Neuronal stem cell (in vitro differentiated cells): ENCODE data around the gene HP1BP3.

ENCODE experiments used
- DNase-seq: peaks from one replicate; pipeline ENCODE4 v3.0.0-alpha.2; 2013; ENCODE audit warnings: low spot score
- H2AFZ ChIP-seq: one replicate; pipeline ENCODE4 v1.6.1; 2013; ENCODE audit warnings: mild to moderate bottlenecking, low read length, inconsistent platforms
- H2AK5ac ChIP-seq: 2 replicates; pipeline ENCODE4 v1.6.1; 2013; ENCODE audit warnings: low read depth, mild to moderate bottlenecking, inconsistent platforms, low read length, moderate library complexity, mixed read lengths
- H2BK120ac ChIP-seq: 2 replicates; pipeline ENCODE4 v1.6.1; 2013; ENCODE audit warnings: low read depth, mild to moderate bottlenecking, inconsistent platforms, low read length, moderate library complexity, mixed read lengths
- H2BK12ac ChIP-seq: one replicate; pipeline ENCODE4 v1.6.1; 2013; ENCODE audit warnings: low read length, inconsistent platforms
- H2BK15ac ChIP-seq: 2 replicates; pipeline ENCODE4 v1.6.1; 2013; ENCODE audit warnings: mild to moderate bottlenecking, low read length, inconsistent platforms, mixed read lengths
- H2BK5ac ChIP-seq: one replicate; pipeline ENCODE4 v1.6.1; 2013; ENCODE audit warnings: inconsistent platforms, mild to moderate bottlenecking, low read length, moderate library complexity
- H3K14ac ChIP-seq: one replicate; pipeline ENCODE4 v1.6.1; 2013; ENCODE audit warnings: low read length, inconsistent platforms
- H3K18ac ChIP-seq: 2 replicates; pipeline ENCODE4 v1.6.1; 2013; ENCODE audit warnings: low read length, inconsistent platforms
- H3K23ac ChIP-seq: 2 replicates; pipeline ENCODE4 v1.6.1; 2013; ENCODE audit warnings: low read depth, mild to moderate bottlenecking, mixed read lengths, low read length, inconsistent platforms; ENCODE audit not compliant: poor library complexity
- H3K27ac ChIP-seq: replicated peaks from 3 replicates; pipeline ENCODE4 v1.5.1; 2013; ENCODE audit warnings: low read length, inconsistent platforms
- H3K27me3 ChIP-seq, 3 experiments: 2 replicates each; pipeline ENCODE4 v1.6.1; 2013; ENCODE audit warnings: low read length in 3 of 3, mild to moderate bottlenecking in 2 of 3, inconsistent platforms in 1 of 3, low read depth in 1 of 3, mixed read lengths in 1 of 3, moderate library complexity in 1 of 3; ENCODE audit not compliant: control insufficient read depth in 3 of 3, insufficient read depth in 3 of 3
- H3K36me3 ChIP-seq, 2 donors: replicated peaks in 1 of 2; 2 replicates each; pipeline ENCODE4 v1.6.1; 2013; ENCODE audit warnings: low read length in 2 of 2; ENCODE audit not compliant: control insufficient read depth in 2 of 2, insufficient read depth in 2 of 2
- H3K4ac ChIP-seq: 2 replicates; pipeline ENCODE4 v1.6.1; 2013; ENCODE audit warnings: inconsistent platforms, mild to moderate bottlenecking, low read length, moderate library complexity
- H3K4me1 ChIP-seq, 2 donors: 1 replicate in 1 of 2; 2 replicates in 1 of 2; pipeline ENCODE4 v1.6.1; 2013; ENCODE audit warnings: low read length in 2 of 2, low read depth in 1 of 2; ENCODE audit not compliant: control insufficient read depth in 2 of 2, insufficient read depth in 1 of 2
- H3K4me2 ChIP-seq: one replicate; pipeline ENCODE4 v1.6.1; 2013; ENCODE audit warnings: mild to moderate bottlenecking, low read length, inconsistent platforms; ENCODE audit not compliant: insufficient read depth, poor library complexity, severe bottlenecking
- H3K4me3 ChIP-seq, 2 donors: 2 replicates each; pipeline ENCODE4 v1.5.1; 2013; ENCODE audit warnings: low read length in 2 of 2, mild to moderate bottlenecking in 2 of 2, inconsistent platforms in 1 of 2, moderate library complexity in 1 of 2
- H3K79me1 ChIP-seq: one replicate; pipeline ENCODE4 v1.6.1; 2013; ENCODE audit warnings: low read depth, mild to moderate bottlenecking, inconsistent platforms, low read length, moderate library complexity
- H3K9ac ChIP-seq: one replicate; pipeline ENCODE4 v1.6.1; 2013; ENCODE audit warnings: mild to moderate bottlenecking, low read depth, low read length, inconsistent platforms; ENCODE audit not compliant: poor library complexity
- H3K9me3 ChIP-seq, 2 donors: replicated peaks in 1 of 2; 2 replicates each; pipeline versions ENCODE3 to v1.6.1; 2013; ENCODE audit warnings: low read length in 2 of 2, mild to moderate bottlenecking in 2 of 2, inconsistent platforms in 1 of 2, low read depth in 1 of 2, mixed read lengths in 1 of 2, moderate library complexity in 1 of 2; ENCODE audit not compliant: control insufficient read depth in 2 of 2, insufficient read depth in 1 of 2
- H4K8ac ChIP-seq: one replicate; pipeline ENCODE4 v1.6.1; 2013; ENCODE audit warnings: low read depth, mild to moderate bottlenecking, inconsistent platforms, low read length, moderate library complexity
- H4K91ac ChIP-seq: one replicate; pipeline ENCODE4 v1.6.1; 2013; ENCODE audit warnings: low read length, low read depth, mild to moderate bottlenecking, inconsistent platforms; ENCODE audit not compliant: poor library complexity
- WGBS, 2 donors: extraction: QIAGEN DNeasy Blood & Tissue Kit; methylation state at CpG; one replicate each; pipeline ENCODE4 v1.1.7; 2013; ENCODE audit warnings: missing lambda C conversion rate in 2 of 2, mixed read lengths in 1 of 2; ENCODE audit not compliant: insufficient read length in 2 of 2, insufficient replicate concordance in 1 of 2; ENCODE audit errors: extremely low coverage in 2 of 2; 5-methylcytosine and 5-hydroxymethylcytosine counted together

HP1BP3 gene

DNA sequence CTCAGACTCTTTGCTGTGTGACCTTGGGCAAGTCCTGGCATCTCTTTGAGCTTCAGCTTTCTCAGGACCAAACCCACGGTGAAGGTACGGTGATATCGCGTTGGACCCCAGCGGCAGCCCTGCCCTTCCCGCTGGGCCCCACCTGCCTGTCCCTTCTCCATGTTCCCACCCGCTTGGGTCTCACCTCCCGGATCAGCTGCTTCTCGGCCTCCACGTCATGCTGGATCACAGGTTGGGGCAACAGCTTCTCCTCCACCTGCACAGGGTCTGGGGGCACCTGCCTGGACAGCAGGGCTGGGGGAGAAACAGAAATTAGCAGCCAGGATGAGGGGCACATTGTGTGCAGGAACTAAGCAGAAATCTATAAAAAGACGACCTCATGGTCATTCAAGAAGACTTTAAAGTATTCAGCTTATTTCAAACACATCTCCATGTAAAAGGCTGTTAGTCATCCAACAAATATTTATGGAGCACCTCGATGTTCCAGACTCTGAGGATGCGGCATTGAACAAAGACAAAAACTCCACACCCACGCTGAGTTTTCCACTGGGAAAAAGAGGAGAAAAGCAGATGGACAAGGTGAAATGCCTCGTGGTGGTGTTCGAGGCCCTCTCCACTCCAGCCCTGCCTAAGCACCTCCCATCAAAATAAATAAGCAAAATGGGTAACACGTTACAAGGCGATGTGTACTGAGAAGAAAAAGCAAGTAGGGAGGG is 88.8 kb downstream of the HP1BP3 start:
- no peak overlapping the region for H3K4ac ChIP-seq
- H4K8ac ChIP-seq, result no peak overlapping the region
- H3K4me1 ChIP-seq, result peaks cover 9 to 11% of the 10 kb centered on the region in 2 donors
- peak overlapping the region in 1 of 2 donors; percentile 42 for H3K4me3 ChIP-seq
- no CpG with 5 or more reads among the region's 18 CpGs for whole genome bisulfite sequencing, 2 donors
- no peak overlapping the region for H2AFZ ChIP-seq
- H3K9me3 ChIP-seq, result no peaks in the 10 kb centered on the region
- H3K27me3 ChIP-seq, result no peaks in the 10 kb centered on the region
- no peak for DNase-seq
- H3K9ac ChIP-seq, result no peak overlapping the region
- H3K27ac ChIP-seq, result no peak overlapping the region
- no peak overlapping the region for H2BK15ac ChIP-seq
- peak overlapping the region; percentile 88 for H2AK5ac ChIP-seq
- H3K36me3 ChIP-seq, result no peaks in the 10 kb centered on the region
- H3K79me1 ChIP-seq, result no peaks in the 10 kb centered on the region
- no peak overlapping the region for H2BK5ac ChIP-seq
- H2BK120ac ChIP-seq, result no peak overlapping the region
- no peak overlapping the region for H3K18ac ChIP-seq
- H3K23ac ChIP-seq, result peak overlapping the region; percentile 4
- H2BK12ac ChIP-seq, result no peak overlapping the region
- no peak overlapping the region for H3K4me2 ChIP-seq
- H3K14ac ChIP-seq, result no peak overlapping the region
- H4K91ac ChIP-seq, result no peak overlapping the region

GRCh38 chr1:20697563-20697962 is 89.5 kb downstream of the HP1BP3 start:
- Histone ChIP-seq H3K4me3 (peak overlapping the region in 1 of 2 donors; percentile 43), H3K36me3 (no peaks in the 10 kb centered on the region)

DNA sequence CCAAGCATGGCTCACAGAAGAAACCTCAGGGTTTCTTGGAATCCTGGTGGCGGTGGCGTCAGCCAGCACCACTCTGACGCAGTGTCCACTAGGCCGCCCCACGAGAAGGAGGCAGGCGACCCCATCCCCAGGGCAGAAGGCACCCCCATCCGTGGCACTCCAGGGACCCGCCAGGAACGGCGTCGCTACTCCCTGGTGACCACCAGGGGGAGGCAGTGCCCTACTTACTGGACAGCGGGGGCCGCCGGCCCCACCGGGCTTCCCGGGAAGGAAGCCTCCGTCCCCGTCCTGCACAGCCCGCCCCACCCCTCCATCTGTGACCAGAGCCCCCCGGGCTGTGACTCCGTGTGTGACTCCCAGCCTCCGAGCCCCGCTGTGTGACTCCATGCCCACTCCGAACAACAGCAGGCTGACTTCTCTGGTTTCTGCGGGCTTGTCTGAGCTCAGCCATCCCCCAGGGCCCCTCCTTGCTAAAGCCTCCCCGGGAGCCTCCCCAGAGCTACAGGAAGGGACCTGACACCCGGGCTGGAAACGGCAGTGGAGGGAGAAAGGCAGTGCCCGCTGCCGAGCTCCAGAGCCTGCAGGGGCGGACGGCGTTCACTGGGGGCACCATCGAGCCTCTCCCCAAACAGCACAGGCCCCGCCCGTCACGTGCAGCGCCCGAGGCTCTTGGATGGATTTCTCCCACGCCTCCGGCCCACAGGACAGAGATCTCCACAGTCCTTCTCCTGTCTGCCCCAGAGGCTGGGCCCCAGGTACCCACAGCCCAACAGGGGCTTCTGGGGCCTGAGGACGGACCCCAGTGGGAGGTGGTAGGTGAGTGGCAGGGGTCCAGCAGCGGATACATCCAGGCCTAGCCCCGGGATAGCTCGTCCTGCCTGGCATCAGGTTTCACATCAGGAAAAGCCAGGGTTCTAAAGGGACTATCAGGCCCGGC is 90.4 kb downstream of the HP1BP3 start:
- H3K4me3 ChIP-seq, result peak overlapping the region; percentile 50 to 79
- H2BK5ac ChIP-seq, result peak overlapping the region; percentile 94

More at GRCh38 chr1:20697563-20697962, 89.5 kb downstream of the HP1BP3 start:
- Histone ChIP-seq H4K8ac (no peak overlapping the region), H3K23ac (peak overlapping the region; percentile 4), H3K27me3 (no peaks in the 10 kb centered on the region), H3K9ac (no peak overlapping the region), H4K91ac (no peak overlapping the region), H3K18ac (peak overlapping the region; percentile 1), H2BK120ac (no peak overlapping the region), H3K4me2 (no peak overlapping the region), H3K79me1 (no peaks in the 10 kb centered on the region), H3K27ac (peak overlapping the region; percentile 33), H3K4me1 (peaks cover 9 to 11% of the 10 kb centered on the region in 2 donors), H3K9me3 (no peaks in the 10 kb centered on the region), H2BK5ac (peak overlapping the region; percentile 80), H2BK15ac (peak overlapping the region; percentile 53), H2AFZ (peak overlapping the region; percentile 100), H2AK5ac (peak overlapping the region; percentile 88), H3K4ac (no peak overlapping the region), H2BK12ac (no peak overlapping the region), H3K14ac (no peak overlapping the region)
- DNase-seq, result no peak
- WGBS, 2 donors, result no CpG with 5 or more reads among the region's 12 CpGs

DNA sequence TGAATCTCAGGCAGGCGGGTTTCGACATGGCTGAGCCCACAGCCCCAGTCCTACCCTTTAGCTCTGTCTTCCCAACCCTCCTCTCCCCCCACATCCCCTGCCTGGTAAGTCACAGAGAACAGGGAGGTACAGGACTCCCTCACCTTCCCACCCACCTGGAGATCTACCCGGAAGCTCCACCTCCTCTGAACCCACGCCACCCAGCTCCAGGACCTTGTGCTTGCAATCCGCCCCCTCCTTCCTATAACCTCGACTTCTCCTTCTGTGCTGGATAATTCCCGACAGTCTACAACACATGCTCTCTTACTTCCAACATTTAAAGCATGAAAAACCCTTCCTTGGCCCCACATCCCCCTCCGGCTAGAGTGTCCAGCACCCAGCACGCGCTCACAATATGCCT is 91.6 kb downstream of the HP1BP3 start:
- Histone ChIP-seq H3K27ac (no peak overlapping the region), H3K4ac (no peak overlapping the region), H2AK5ac (peak overlapping the region; percentile 20), H2AFZ (peak overlapping the region; percentile 100), H3K4me1 (peaks cover 9 to 11% of the 10 kb centered on the region in 2 donors), H3K36me3 (no peaks in the 10 kb centered on the region), H3K4me3 (no peak overlapping the region), H3K79me1 (no peaks in the 10 kb centered on the region), H3K4me2 (no peak overlapping the region), H2BK120ac (no peak overlapping the region), H3K23ac (no peak overlapping the region), H2BK5ac (no peak overlapping the region), H3K9ac (no peak overlapping the region), H3K14ac (no peak overlapping the region), H2BK12ac (no peak overlapping the region), H4K91ac (no peak overlapping the region), H3K9me3 (peaks cover 0 to 3% of the 10 kb centered on the region in 2 donors), H2BK15ac (peak overlapping the region; percentile 93), H4K8ac (no peak overlapping the region), H3K27me3 (no peaks in the 10 kb centered on the region), H3K18ac (no peak overlapping the region)
- DNase-seq, result no peak
- WGBS, 2 donors, result no CpG with 5 or more reads among the region's 10 CpGs

More for the DNA sequence above, 90.4 kb downstream of the HP1BP3 start:
- Histone ChIP-seq H4K91ac (peak overlapping the region; percentile 64), H3K18ac (peak overlapping the region; percentile 99), H2BK120ac (no peak overlapping the region), H3K4me1 (peaks cover 9 to 11% of the 10 kb centered on the region in 2 donors), H3K27me3 (no peaks in the 10 kb centered on the region), H4K8ac (no peak overlapping the region), H3K4me2 (peak overlapping the region; percentile 99), H3K4ac (no peak overlapping the region), H3K23ac (peak overlapping the region; percentile 67), H3K9ac (peak overlapping the region; percentile 60), H2AK5ac (peak overlapping the region; percentile 20), H3K14ac (peak overlapping the region; percentile 89), H3K9me3 (peaks cover 0 to 3% of the 10 kb centered on the region in 2 donors), H2AFZ (peak overlapping the region; percentile 100), H3K27ac (peak overlapping the region; percentile 85), H2BK12ac (peak overlapping the region; percentile 58), H2BK15ac (peak overlapping the region; percentile 93), H3K79me1 (no peaks in the 10 kb centered on the region), H3K36me3 (no peaks in the 10 kb centered on the region)
- DNase-seq, result peak; percentile 87
- no CpG with 5 or more reads among the region's 46 CpGs for WGBS, 2 donors
